H1 (cell line): Measurements from ENCODE around the gene RUFY2. TPM values are rescaled to one million over a fixed set of nuclear protein-coding genes. Genes with fewer than 3 reads are reported as not detected.

ENCODE experiments used
- ASH2L ChIP-seq: fragments of 200-600, 300-600 bp; sonication (generic); IDR thresholded peaks from one replicate; pipeline ENCODE4 v1.7.1; 2017; ENCODE audit warnings: low read length
- CHD2 ChIP-seq: IDR thresholded peaks from 2 replicates; pipeline ENCODE4 v1.6.1; 2012; ENCODE audit warnings: low read length, improper control_type of control experiment
- CTCF ChIP-seq, 3 experiments: IDR thresholded peaks; 1 replicate in 2 of 3; 2 replicates in 1 of 3; pipeline versions ENCODE4 v1.5.1 to v1.6.1; 2011; ENCODE audit warnings: low read length in 3 of 3, mild to moderate bottlenecking in 3 of 3, inconsistent platforms in 2 of 3, low read depth in 1 of 3, moderate library complexity in 1 of 3; ENCODE audit not compliant: insufficient read depth in 1 of 3; ENCODE audit errors: control extremely low read depth in 1 of 3
- EGR1 ChIP-seq: IDR thresholded peaks from 2 replicates; pipeline ENCODE4 v1.6.1; 2011; ENCODE audit warnings: low read depth, low read length, borderline replicate concordance
- GABPA ChIP-seq: IDR thresholded peaks from 2 replicates; pipeline ENCODE4 v1.6.1; 2011; ENCODE audit warnings: mild to moderate bottlenecking, low read length, moderate library complexity, borderline replicate concordance; ENCODE audit not compliant: insufficient read depth
- GTF2F1 ChIP-seq: IDR thresholded peaks from 2 replicates; pipeline ENCODE4 v1.6.1; 2012; ENCODE audit warnings: low read depth, low read length, improper control_type of control experiment, borderline replicate concordance
- HDAC2 ChIP-seq, 2 experiments: fragments of 300-600 bp in 1 of 2; sonication (generic) in 1 of 2; IDR thresholded peaks; 2 replicates each; pipeline ENCODE4 v1.6.1; 2011 to 2012; ENCODE audit warnings: low read depth in 2 of 2, low read length in 2 of 2, mild to moderate bottlenecking in 2 of 2, moderate library complexity in 2 of 2, borderline replicate concordance in 1 of 2, inconsistent platforms in 1 of 2
- KDM1A ChIP-seq: fragments of 200-600, 300-600 bp; sonication (generic); IDR thresholded peaks from 2 replicates; pipeline ENCODE4 v1.7.1; 2016; ENCODE audit warnings: mild to moderate bottlenecking, low read length, borderline replicate concordance
- KDM5A ChIP-seq: fragments of 200-600 bp; IDR thresholded peaks from 2 replicates; pipeline ENCODE4 v1.7.1; 2012; ENCODE audit warnings: mild to moderate bottlenecking, low read length, inconsistent platforms, mixed read lengths
- MAX ChIP-seq: IDR thresholded peaks from 2 replicates; pipeline ENCODE4 v1.6.1; 2012; ENCODE audit warnings: inconsistent platforms
- NRF1 ChIP-seq: IDR thresholded peaks from 2 replicates; pipeline ENCODE4 v1.6.1; 2011; ENCODE audit warnings: mild to moderate bottlenecking, low read depth, low read length, improper control_type of control experiment
- PHF8 ChIP-seq: fragments of 200-600 bp; sonication (generic); conservative IDR thresholded peaks from 2 replicates; pipeline ENCODE4 v1.7.1; 2012; ENCODE audit warnings: low read depth, mild to moderate bottlenecking, inconsistent platforms, low read length, moderate library complexity
- RAD21 ChIP-seq, 2 experiments: IDR thresholded peaks in 1 of 2; conservative IDR thresholded peaks in 1 of 2; 2 replicates each; pipeline ENCODE4 v1.6.1; 2011; ENCODE audit warnings: low read depth in 2 of 2, low read length in 2 of 2, improper control_type of control experiment in 1 of 2, inconsistent platforms in 1 of 2, mild to moderate bottlenecking in 1 of 2, moderate library complexity in 1 of 2
- RBBP5 ChIP-seq: IDR thresholded peaks from 2 replicates; pipeline ENCODE4 v1.7.1; 2012; ENCODE audit warnings: low read depth, mild to moderate bottlenecking, inconsistent platforms, low read length, moderate library complexity, borderline replicate concordance
- SAP30 ChIP-seq: fragments of 300-600 bp; sonication (generic); IDR thresholded peaks from 2 replicates; pipeline ENCODE4 v1.7.1; 2012; ENCODE audit warnings: low read length, moderate library complexity, mild to moderate bottlenecking, inconsistent platforms; ENCODE audit not compliant: insufficient read depth, insufficient replicate concordance
- SIN3A ChIP-seq, 2 experiments: IDR thresholded peaks in 1 of 2; conservative IDR thresholded peaks in 1 of 2; 2 replicates each; pipeline ENCODE4 v1.6.1; 2011 to 2012; ENCODE audit warnings: low read length in 2 of 2, improper control_type of control experiment in 1 of 2, low read depth in 1 of 2, mild to moderate bottlenecking in 1 of 2
- SRF ChIP-seq: IDR thresholded peaks from 2 replicates; pipeline ENCODE4 v1.6.1; 2011; ENCODE audit warnings: mild to moderate bottlenecking, low read depth, low read length, moderate library complexity
- TAF1 ChIP-seq: IDR thresholded peaks from 2 replicates; pipeline ENCODE4 v1.6.1; 2011; ENCODE audit warnings: mild to moderate bottlenecking, low read depth, low read length
- TBP ChIP-seq: IDR thresholded peaks from 2 replicates; pipeline ENCODE4 v1.6.1; 2011; ENCODE audit warnings: low read depth, low read length, improper control_type of control experiment
- TCF12 ChIP-seq: IDR thresholded peaks from 2 replicates; pipeline ENCODE4 v1.6.1; 2011; ENCODE audit warnings: low read depth, mild to moderate bottlenecking, low read length
- polyA plus RNA-seq, 7 experiments: library from polyadenylated mRNA; depleted of rRNA in 3 of 7; stranded (reverse) in 5 of 7; unstranded in 2 of 7; fragments of >200 nt in 5 of 7; fragments of 200-250 nt in 2 of 7; gene quantifications; 1 replicate in 5 of 7; 2 replicates in 1 of 7; 4 replicates in 1 of 7; pipeline versions ENCODE4 v1.2.1 to v1.2.3, GENCODE V29; 2011 to 2013; ENCODE audit warnings: missing spikeins in 2 of 7, mixed read lengths in 2 of 7
- total RNA-seq: library from RNA; stranded (reverse); fragmentation: NEBNext Ultra II Directional; extraction: Animal tissue kit (Norgen Biotek cat#: 25700); gene quantifications from 2 replicates; pipeline ENCODE4 v1.2.1, GENCODE V29; 2021

The RUFY2 gene
- total and polyA plus RNA-seq, 2 of the 8 experiments (the other 6 are each of a cell fraction or from before 2014, with no cell fraction given), result 3.4 to 12.0 TPM

DNA sequence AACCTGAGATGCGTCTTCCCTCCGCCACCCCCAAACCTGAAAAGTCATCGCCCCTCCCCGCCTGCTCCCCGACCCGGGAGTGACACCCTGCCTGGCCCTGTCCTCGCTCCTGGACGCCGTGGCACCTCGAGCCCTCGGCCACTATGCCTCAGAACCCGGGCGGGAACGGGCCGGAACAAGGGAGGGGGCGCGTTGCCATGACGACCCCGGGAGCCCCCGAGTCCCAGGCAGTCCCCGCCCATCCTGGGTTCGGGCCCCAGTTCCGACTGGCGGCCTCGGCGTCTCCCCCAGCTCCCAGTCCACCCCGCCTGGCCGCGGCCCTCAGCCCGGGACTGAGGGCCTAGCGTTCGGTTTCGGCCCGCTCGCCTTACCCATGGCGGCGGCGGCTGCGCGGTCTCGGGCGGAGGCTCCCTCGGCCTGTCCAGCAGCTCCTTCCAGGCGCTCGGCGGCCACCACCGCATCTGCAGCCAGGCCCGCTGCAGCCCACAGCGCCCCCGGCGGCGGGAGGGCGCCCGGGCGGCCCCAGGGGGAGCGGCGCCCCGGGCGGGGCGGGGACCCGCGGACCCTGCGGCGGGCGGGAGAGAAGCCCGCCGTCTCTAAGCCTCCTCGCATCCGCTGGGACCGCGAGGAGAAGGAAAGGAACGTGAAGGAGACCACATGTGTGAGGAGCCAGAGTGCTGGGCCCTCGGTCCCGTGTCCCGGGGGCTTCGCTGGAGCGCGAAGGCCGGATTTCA, at the start of gene RUFY2 (continued):
- TF ChIP-seq SIN3A (conservative IDR thresholded peaks at IDR 0.05 in 1 of 2, IDR thresholded peaks at IDR 0.05 in 1 of 2; ENCODE audit: low read depth in 1 of 2, low read length in 2 of 2) (peak; percentile 27 to 59; a peak in 2 of 4 replicates), GTF2F1 (no peak), TAF1 (peak; percentile 72), CHD2 (0 out of 2 replicates have a peak, but pooled peaks have one; percentile 30), PHF8 (peak; percentile 92), RAD21 (IDR thresholded peaks at IDR 0.05 in 1 of 2, conservative IDR thresholded peaks at IDR 0.05 in 1 of 2; ENCODE audit: low read depth in 2 of 2, low read length in 2 of 2) (peak in 1 of 2 experiments; percentile 26; a peak in 1 of 4 replicates), CTCF (IDR thresholded peaks at IDR 0.05; ENCODE audit: control extremely low read depth in 1 of 3, insufficient read depth in 1 of 3, low read depth in 1 of 3, low read length in 3 of 3) (peak; percentile 77 to 90 (median 83)), TBP (peak; percentile 21; the same call in 1 of the 2 replicates), RBBP5 (peak; percentile 32; the same call in 1 of the 2 replicates), MAX (peak; percentile 76), GABPA (no peak; the same call in 1 of the 2 replicates), EGR1 (peak; percentile 67; the same call in 1 of the 2 replicates), SAP30 (no peak), SRF (no peak), KDM5A (no peak), HDAC2 (IDR thresholded peaks at IDR 0.05; ENCODE audit: borderline replicate concordance in 1 of 2, low read depth in 2 of 2, low read length in 2 of 2) (peak in 1 of 2 experiments; percentile 22; a peak in 2 of 4 replicates), ASH2L (peak; percentile 76), NRF1 (no peak), TCF12 (no peak), KDM1A (no peak)
